H9 (cell line): ENCODE measurements around the gene ERMP1. TPM values are rescaled to one million over a fixed set of nuclear protein-coding genes. Genes with fewer than 3 reads are reported as not detected.

Source experiments
- DNase-seq: peaks from one replicate; pipeline ENCODE4 v3.0.0-alpha.2; 2017
- H2AFZ ChIP-seq: one replicate; pipeline ENCODE4 v1.6.1; 2013; ENCODE audit warnings: mild to moderate bottlenecking, low read length, control low read depth, moderate library complexity
- H2AK5ac ChIP-seq: 2 replicates; pipeline ENCODE4 v1.6.1; 2013; ENCODE audit warnings: low read length, control low read depth, mixed read lengths; ENCODE audit not compliant: insufficient read length
- H2BK120ac ChIP-seq: one replicate; pipeline ENCODE4 v1.6.1; 2013; ENCODE audit warnings: low read depth, mild to moderate bottlenecking, low read length, control low read depth, inconsistent platforms; ENCODE audit not compliant: poor library complexity, severe bottlenecking
- H2BK12ac ChIP-seq: 2 replicates; pipeline ENCODE4 v1.6.1; 2013; ENCODE audit warnings: low read length, control low read depth, mixed read lengths, low read depth; ENCODE audit not compliant: insufficient read length
- H2BK15ac ChIP-seq: 2 replicates; pipeline ENCODE4 v1.6.1; 2013; ENCODE audit warnings: low read depth, low read length, control low read depth
- H2BK20ac ChIP-seq: one replicate; pipeline ENCODE4 v1.6.1; 2013; ENCODE audit warnings: low read depth, mild to moderate bottlenecking, low read length, control low read depth, inconsistent platforms; ENCODE audit not compliant: poor library complexity, severe bottlenecking
- H2BK5ac ChIP-seq: 2 replicates; pipeline ENCODE4 v1.6.1; 2013; ENCODE audit warnings: low read length, control low read depth, mixed read lengths; ENCODE audit not compliant: insufficient read length
- H3K14ac ChIP-seq: 2 replicates; pipeline ENCODE4 v1.6.1; 2013; ENCODE audit warnings: low read length, control low read depth; ENCODE audit not compliant: insufficient read depth
- H3K18ac ChIP-seq: 2 replicates; pipeline ENCODE4 v1.6.1; 2013; ENCODE audit warnings: low read depth, mild to moderate bottlenecking, mixed read lengths, low read length, control low read depth; ENCODE audit not compliant: insufficient read length
- H3K23ac ChIP-seq: 2 replicates; pipeline ENCODE4 v1.6.1; 2013; ENCODE audit warnings: low read length, control low read depth, mixed read lengths, low read depth; ENCODE audit not compliant: insufficient read length
- H3K23me2 ChIP-seq: 2 replicates; pipeline ENCODE4 v1.6.1; 2013; ENCODE audit warnings: low read depth, mild to moderate bottlenecking, mixed read lengths, low read length, control low read depth; ENCODE audit not compliant: insufficient read length, poor library complexity, severe bottlenecking
- H3K27ac ChIP-seq: 2 replicates; pipeline ENCODE4 v1.5.1; 2013; ENCODE audit warnings: low read length, control low read depth, mixed read lengths, low read depth; ENCODE audit not compliant: insufficient read length
- H3K27me3 ChIP-seq: 2 replicates; pipeline ENCODE4 v1.6.1; 2013; ENCODE audit warnings: low read length, control low read depth, inconsistent platforms; ENCODE audit not compliant: insufficient read depth
- H3K4ac ChIP-seq: 2 replicates; pipeline ENCODE4 v1.6.1; 2013; ENCODE audit warnings: low read depth, mild to moderate bottlenecking, control low read depth, inconsistent platforms, low read length, moderate library complexity
- H3K4me1 ChIP-seq: 2 replicates; pipeline ENCODE4 v1.6.1; 2013; ENCODE audit warnings: low read length, control low read depth, inconsistent platforms; ENCODE audit not compliant: insufficient read depth
- H3K4me2 ChIP-seq: 2 replicates; pipeline ENCODE4 v1.6.1; 2013; ENCODE audit warnings: low read length, control low read depth, mixed read lengths; ENCODE audit not compliant: insufficient read length, insufficient read depth
- H3K56ac ChIP-seq: 2 replicates; pipeline ENCODE4 v1.6.1; 2013; ENCODE audit warnings: low read depth, mild to moderate bottlenecking, mixed read lengths, low read length, control low read depth; ENCODE audit not compliant: insufficient read length
- H3K79me1 ChIP-seq: 2 replicates; pipeline ENCODE4 v1.6.1; 2013; ENCODE audit warnings: low read depth, mild to moderate bottlenecking, moderate library complexity, low read length, control low read depth, inconsistent platforms; ENCODE audit not compliant: insufficient read depth, poor library complexity, severe bottlenecking
- H3K79me2 ChIP-seq: 2 replicates; pipeline ENCODE4 v1.6.1; 2013; ENCODE audit warnings: low read length, control low read depth, inconsistent platforms; ENCODE audit not compliant: insufficient read depth
- H3K9ac ChIP-seq: 2 replicates; pipeline ENCODE4 v1.6.1; 2013; ENCODE audit warnings: low read length, control low read depth, mixed read lengths; ENCODE audit not compliant: insufficient read length; ENCODE audit errors: extremely low read depth
- H3K9me3 ChIP-seq: one replicate; pipeline ENCODE4 v1.6.1; 2013; ENCODE audit warnings: low read depth, low read length, inconsistent platforms; ENCODE audit not compliant: control insufficient read depth
- H3T11ph ChIP-seq: one replicate; pipeline ENCODE4 v1.6.1; 2013; ENCODE audit warnings: mild to moderate bottlenecking, low read length, control low read depth, inconsistent platforms
- H4K20me1 ChIP-seq: one replicate; pipeline ENCODE4 v1.6.1; 2013; ENCODE audit not compliant: control insufficient read depth, insufficient read length, insufficient read depth
- H4K5ac ChIP-seq: 2 replicates; pipeline ENCODE4 v1.6.1; 2013; ENCODE audit warnings: low read depth, mild to moderate bottlenecking, mixed read lengths, low read length, control low read depth; ENCODE audit not compliant: insufficient read length
- H4K8ac ChIP-seq: replicated peaks from 2 replicates; pipeline ENCODE4 v1.6.1; 2013; ENCODE audit warnings: low read length, control low read depth, mixed read lengths, low read depth; ENCODE audit not compliant: insufficient read length
- H4K91ac ChIP-seq: 2 replicates; pipeline ENCODE4 v1.6.1; 2013; ENCODE audit warnings: low read depth, mild to moderate bottlenecking, moderate library complexity, mixed read lengths, low read length, control low read depth; ENCODE audit not compliant: insufficient read length
- H3K27ac Mint-ChIP-seq, 3 experiments: 2 replicates in 2 of 3; 3 replicates in 1 of 3; pipeline ENCODE4 v1.8.0; 2020 to 2021; ENCODE audit warnings: mixed read lengths in 3 of 3, mild to moderate bottlenecking in 1 of 3, moderate library complexity in 1 of 3
- H3K27me3 Mint-ChIP-seq: 2 replicates; pipeline ENCODE4 v1.8.0; 2021; ENCODE audit warnings: low read depth, mild to moderate bottlenecking, moderate library complexity, mixed read lengths
- H3K36me3 Mint-ChIP-seq, 3 experiments: 2 replicates in 2 of 3; 3 replicates in 1 of 3; pipeline ENCODE4 v1.8.0; 2020 to 2021; ENCODE audit warnings: low read depth in 3 of 3, mixed read lengths in 3 of 3; ENCODE audit not compliant: insufficient read depth in 1 of 3
- H3K4me1 Mint-ChIP-seq, 2 experiments: 2 replicates each; pipeline ENCODE4 v1.8.0; 2020; ENCODE audit warnings: mixed read lengths in 2 of 2
- H3K4me3 Mint-ChIP-seq, 2 experiments: 2 replicates in 1 of 2; 3 replicates in 1 of 2; pipeline ENCODE4 v1.8.0; 2020 to 2021; ENCODE audit warnings: mild to moderate bottlenecking in 2 of 2, mixed read lengths in 2 of 2, moderate library complexity in 1 of 2
- H3K9me3 Mint-ChIP-seq, 2 experiments: 2 replicates in 1 of 2; 3 replicates in 1 of 2; pipeline ENCODE4 v1.8.0; 2020; ENCODE audit warnings: mild to moderate bottlenecking in 2 of 2, mixed read lengths in 2 of 2, moderate library complexity in 1 of 2
- WGBS: extraction: QIAGEN DNeasy Blood & Tissue Kit; methylation state at CpG from one replicate; pipeline ENCODE4 v1.1.7; 2013; ENCODE audit warnings: missing lambda C conversion rate, low lambda C conversion rate, mixed read lengths; ENCODE audit not compliant: insufficient read length; ENCODE audit errors: extremely low coverage; 5-methylcytosine and 5-hydroxymethylcytosine counted together
- total RNA-seq: library from RNA; stranded (reverse); gene quantifications from 2 replicates; pipeline ENCODE4 v1.2.1, GENCODE V29; 2021
- TF ChIP-seq, protein P1 (sequence below): fragments of 200-600 bp; sonication (generic); conservative IDR thresholded peaks from 3 replicates; pipeline ENCODE4 v1.8.0; 2021; ENCODE audit warnings: antibody characterized with exemption, mild to moderate bottlenecking

The ERMP1 gene
- total RNA-seq, 1 experiment from 2014 or later = 20.2 TPM

DNA sequence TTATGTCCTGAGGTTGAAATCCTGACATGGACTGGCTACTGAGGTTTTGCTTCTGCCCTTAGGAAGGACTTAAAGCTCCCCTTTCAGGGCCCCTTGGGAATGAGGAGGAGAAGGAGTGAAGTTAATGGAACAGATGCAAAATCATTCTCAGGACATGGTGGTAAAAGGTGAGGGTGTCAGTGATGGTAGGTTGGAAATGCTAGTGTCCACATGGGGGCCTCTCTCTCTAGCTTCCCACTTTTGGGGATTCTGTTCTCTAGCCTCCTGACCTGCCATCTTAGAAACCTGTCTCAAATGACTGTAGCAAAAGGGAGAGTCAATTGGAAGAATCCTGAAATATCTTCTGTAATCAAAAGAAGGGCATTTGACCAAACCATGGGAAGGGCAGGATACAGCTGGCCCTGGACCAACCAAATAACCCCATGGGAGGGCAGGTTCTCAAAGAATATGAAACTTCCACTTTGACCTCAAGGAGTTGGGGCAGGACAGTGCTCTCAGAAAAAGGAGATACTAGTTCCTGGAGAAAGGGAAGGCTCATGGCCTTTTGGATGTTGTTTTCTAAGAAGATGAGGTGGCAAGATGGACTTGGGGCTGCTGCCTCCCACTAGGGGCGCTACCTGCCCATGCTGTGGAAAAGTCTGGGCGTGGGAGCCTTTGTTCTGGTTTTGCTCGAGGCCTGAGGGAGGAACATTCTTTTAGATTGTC is 36.5 kb upstream of the ERMP1 start:
- no peak overlapping the region for H4K8ac ChIP-seq
- no CpG with 5 or more reads among the region's 3 CpGs for WGBS
- no peak overlapping the region for H3K4me2 ChIP-seq
- no peak overlapping the region for H2BK12ac ChIP-seq
- no peak overlapping the region for H3K27ac ChIP-seq
- Mint-ChIP-seq H3K9me3 (no peaks in the 10 kb centered on the region), H3K36me3 (no peaks in the 10 kb centered on the region), H3K4me1 (peaks cover 11 to 21% of the 10 kb centered on the region in 2 experiments), H3K27ac (peak overlapping the region in 2 of 3 experiments; percentile 31 to 44; a peak in 1 of 7 replicates), H3K4me3 (no peak overlapping the region), H3K27me3 (peaks cover 5% of the 10 kb centered on the region)
- H4K20me1 ChIP-seq = no peaks in the 10 kb centered on the region
- H3K4me1 ChIP-seq = 0 out of 2 replicates have a peak, but pooled peaks cover 4% of the 10 kb centered on the region
- H3K23ac ChIP-seq = no peak overlapping the region
- no peak overlapping the region for H2AK5ac ChIP-seq
- H3K23me2 ChIP-seq = no peaks in the 10 kb centered on the region
- H2AFZ ChIP-seq = no peak overlapping the region
- H2BK20ac ChIP-seq = no peak overlapping the region
- H3K79me2 ChIP-seq = no peaks in the 10 kb centered on the region
- no peaks in the 10 kb centered on the region for H3K27me3 ChIP-seq
- H2BK5ac ChIP-seq = no peak overlapping the region
- peak; percentile 64 for DNase-seq
- TF ChIP-seq, protein P1, sequence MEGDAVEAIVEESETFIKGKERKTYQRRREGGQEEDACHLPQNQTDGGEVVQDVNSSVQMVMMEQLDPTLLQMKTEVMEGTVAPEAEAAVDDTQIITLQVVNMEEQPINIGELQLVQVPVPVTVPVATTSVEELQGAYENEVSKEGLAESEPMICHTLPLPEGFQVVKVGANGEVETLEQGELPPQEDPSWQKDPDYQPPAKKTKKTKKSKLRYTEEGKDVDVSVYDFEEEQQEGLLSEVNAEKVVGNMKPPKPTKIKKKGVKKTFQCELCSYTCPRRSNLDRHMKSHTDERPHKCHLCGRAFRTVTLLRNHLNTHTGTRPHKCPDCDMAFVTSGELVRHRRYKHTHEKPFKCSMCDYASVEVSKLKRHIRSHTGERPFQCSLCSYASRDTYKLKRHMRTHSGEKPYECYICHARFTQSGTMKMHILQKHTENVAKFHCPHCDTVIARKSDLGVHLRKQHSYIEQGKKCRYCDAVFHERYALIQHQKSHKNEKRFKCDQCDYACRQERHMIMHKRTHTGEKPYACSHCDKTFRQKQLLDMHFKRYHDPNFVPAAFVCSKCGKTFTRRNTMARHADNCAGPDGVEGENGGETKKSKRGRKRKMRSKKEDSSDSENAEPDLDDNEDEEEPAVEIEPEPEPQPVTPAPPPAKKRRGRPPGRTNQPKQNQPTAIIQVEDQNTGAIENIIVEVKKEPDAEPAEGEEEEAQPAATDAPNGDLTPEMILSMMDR = peak; percentile 77
- no peak overlapping the region for H2BK120ac ChIP-seq
- H3K9ac ChIP-seq = no peak overlapping the region
- H3K56ac ChIP-seq = no peak overlapping the region
- no peak overlapping the region for H4K91ac ChIP-seq
- no peaks in the 10 kb centered on the region for H3K9me3 ChIP-seq
- no peak overlapping the region for H4K5ac ChIP-seq
- no peak overlapping the region for H2BK15ac ChIP-seq
- H3K79me1 ChIP-seq = no peaks in the 10 kb centered on the region
- H3K4ac ChIP-seq = no peak overlapping the region
- H3T11ph ChIP-seq = no peak overlapping the region
- no peak overlapping the region for H3K18ac ChIP-seq
- H3K14ac ChIP-seq = no peak overlapping the region
